Testis (tissue), 3 donors: ENCODE measurements around the gene MAP3K20. TPM values are rescaled to one million over a fixed set of nuclear protein-coding genes. Genes with fewer than 3 reads are reported as not detected.

Experiments
- DNase-seq: peaks from one replicate; pipeline ENCODE4 v3.0.0-alpha.2; 2019
- H3K27ac ChIP-seq, 2 donors: fragments of 200-600 bp; sonication (generic); one replicate each; pipeline ENCODE4 v1.5.1; 2019
- H3K27me3 ChIP-seq: fragments of 200-600 bp; sonication (generic); one replicate; pipeline ENCODE4 v1.5.1; 2019
- H3K36me3 ChIP-seq: fragments of 200-600 bp; sonication (generic); one replicate; pipeline ENCODE4 v1.5.1; 2017; ENCODE audit warnings: low read depth; ENCODE audit errors: missing control alignments
- H3K4me1 ChIP-seq: fragments of 200-600 bp; sonication (generic); one replicate; pipeline ENCODE4 v1.5.1; 2019
- H3K4me3 ChIP-seq, 2 donors: fragments of 200-600 bp; sonication (generic); one replicate each; pipeline ENCODE4 v1.5.1; 2017 to 2019
- H3K9me3 ChIP-seq: fragments of 200-600 bp; sonication (generic); one replicate; pipeline ENCODE4 v1.5.1; 2017
- CTCF ChIP-seq, 3 experiments: fragments of 450-650 bp in 2 of 3; fragments of 200-600 bp in 1 of 3; sonication (generic) in 1 of 3; IDR thresholded peaks; one replicate each; pipeline ENCODE4 v1.5.1; 2016 to 2019; ENCODE audit warnings: antibody characterized with exemption in 3 of 3, mild to moderate bottlenecking in 2 of 3, moderate library complexity in 1 of 3
- POLR2A ChIP-seq: fragments of 450-650 bp; IDR thresholded peaks from one replicate; pipeline ENCODE4 v1.6.1; 2017; ENCODE audit warnings: antibody characterized with exemption, mild to moderate bottlenecking, moderate library complexity
- whole genome bisulfite sequencing, 2 donors: methylation state at CpG; one replicate each; pipeline ENCODE4 v1.1.5; 2018; 5-methylcytosine and 5-hydroxymethylcytosine counted together
- intact Hi-C: fragments of 100-400 bp; cut with DNase I; formaldehyde crosslinking; loops from one replicate; pipeline ENCODE4 v1.15.1; 2023; ENCODE audit warnings: low total_unique reads
- polyA plus RNA-seq: library from polyadenylated mRNA; stranded (reverse); fragments of 350-450 nt; fragmentation: Illumina TruSeq; extraction: RNeasy Lipid Tissue Mini Kit (QIAGEN cat#74804); gene quantifications from one replicate; pipeline ENCODE4 v1.2.3, GENCODE V29; 2014; ENCODE audit warnings: low read depth, low replicate concordance; ENCODE audit not compliant: insufficient read depth
- total RNA-seq, 2 donors: library from RNA; depleted of rRNA; stranded (reverse); fragments of >200 nt; gene quantifications; one replicate each; pipeline ENCODE4 v1.2.3, GENCODE V29; 2016

MAP3K20 gene
- total and polyA plus RNA-seq, 3 donors from 2014 or later: 20.7 to 30.8 (median 25.3) TPM

DNA sequence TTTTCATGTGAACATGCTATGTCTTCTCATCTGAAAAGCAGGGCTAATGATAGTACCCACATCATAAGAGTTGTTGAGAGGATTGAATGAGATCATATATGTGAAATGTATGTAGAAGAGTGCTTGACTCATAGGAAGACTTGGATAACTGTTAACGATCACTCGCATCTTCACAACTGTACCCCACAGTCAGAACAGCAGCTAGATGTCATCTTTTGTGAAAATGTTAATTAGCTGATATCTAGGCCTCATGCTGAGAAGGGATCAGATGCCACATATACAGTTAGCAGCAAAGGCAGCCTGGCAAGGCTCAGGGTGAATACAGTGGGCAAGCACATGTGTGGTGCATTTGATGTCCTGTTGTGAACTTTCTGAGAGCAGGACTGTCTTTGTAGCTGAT, 24.2 kb downstream of the MAP3K20 start:
- Histone ChIP-seq H3K36me3 (no peaks in the 10 kb centered on the region), H3K27me3 (no peaks in the 10 kb centered on the region), H3K4me1 (no peaks in the 10 kb centered on the region), H3K4me3 (no peak overlapping the region), H3K27ac (no peak overlapping the region), H3K9me3 (no peaks in the 10 kb centered on the region)
- no peak for TF ChIP-seq POLR2A
- TF ChIP-seq CTCF (IDR thresholded peaks at IDR 0.05): no peak
- WGBS, 2 donors: 96 to 100% methylated on average over 2 of the region's 2 CpGs
- DNase-seq: no peak
- intact Hi-C loops: no loop called here

GRCh38 chr2:173101687-173102086, 26.0 kb downstream of the MAP3K20 start:
- WGBS, 2 donors: 77 to 84% methylated on average over 3 of the region's 3 CpGs
- intact Hi-C loops: no loop called here

GRCh38 chr2:173104156-173104555, 28.5 kb downstream of the MAP3K20 start:
- no peak overlapping the region for H3K4me3 ChIP-seq
- TF ChIP-seq POLR2A: no peak
- TF ChIP-seq CTCF (IDR thresholded peaks at IDR 0.05): no peak
- no peaks in the 10 kb centered on the region for H3K27me3 ChIP-seq
- no peaks in the 10 kb centered on the region for H3K36me3 ChIP-seq
- no peaks in the 10 kb centered on the region for H3K9me3 ChIP-seq
- H3K4me1 ChIP-seq: no peaks in the 10 kb centered on the region
- intact Hi-C loops: no loop called here
- DNase-seq: no peak
- 92 to 97% methylated on average over 1 of the region's 1 CpG for WGBS, 2 donors
- H3K27ac ChIP-seq: no peak overlapping the region

More at GRCh38 chr2:173101687-173102086, 26.0 kb downstream of the MAP3K20 start:
- Histone ChIP-seq H3K4me3 (no peak overlapping the region), H3K9me3 (no peaks in the 10 kb centered on the region), H3K36me3 (no peaks in the 10 kb centered on the region), H3K27ac (no peak overlapping the region), H3K27me3 (no peaks in the 10 kb centered on the region), H3K4me1 (no peaks in the 10 kb centered on the region)
- no peak for DNase-seq
- no peak for TF ChIP-seq POLR2A
- TF ChIP-seq CTCF (IDR thresholded peaks at IDR 0.05): no peak

DNA sequence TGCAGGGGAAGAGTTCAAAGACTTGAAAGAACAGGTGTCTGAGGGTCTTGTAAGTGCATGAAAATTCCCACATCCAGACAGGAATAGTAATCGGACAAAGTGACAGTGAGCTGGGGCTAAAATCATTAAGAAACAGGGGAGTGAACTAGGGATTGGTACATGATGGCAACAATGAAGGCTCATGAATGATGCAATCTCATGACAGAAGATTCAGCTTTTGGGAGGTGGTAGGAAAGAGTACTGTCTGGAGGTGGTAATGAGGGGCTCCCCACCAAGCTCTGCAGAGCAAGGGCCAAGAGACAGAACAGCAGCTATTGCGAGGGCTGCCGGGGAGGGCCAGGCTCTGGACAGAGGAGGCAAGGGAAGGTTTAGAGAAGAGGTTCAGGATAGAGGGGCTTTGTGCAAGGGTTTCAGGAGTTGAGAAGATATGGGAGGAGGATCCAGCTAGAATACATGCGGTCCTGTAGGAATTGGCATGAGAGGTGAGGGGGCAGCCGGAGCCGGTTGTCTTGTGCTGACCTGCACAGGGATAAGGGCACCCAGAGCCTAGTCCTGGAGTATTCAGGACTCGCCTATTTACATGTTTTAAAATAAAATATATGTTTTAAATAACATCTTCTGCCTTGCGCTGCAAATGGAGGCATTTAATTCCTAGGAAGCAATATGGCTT, 31.4 kb downstream of the MAP3K20 start:
- H3K27ac ChIP-seq: no peak overlapping the region
- 94 to 99% methylated on average over 8 of the region's 8 CpGs for WGBS, 2 donors
- H3K9me3 ChIP-seq: no peaks in the 10 kb centered on the region

More for the DNA sequence above, 31.4 kb downstream of the MAP3K20 start:
- no peak for DNase-seq
- Histone ChIP-seq H3K27me3 (no peaks in the 10 kb centered on the region), H3K4me1 (no peaks in the 10 kb centered on the region), H3K36me3 (no peaks in the 10 kb centered on the region), H3K4me3 (no peak overlapping the region)
- intact Hi-C loops: no loop called here
- TF ChIP-seq CTCF (IDR thresholded peaks at IDR 0.05) (no peak), POLR2A (no peak)
